ENCODE measurements around the gene EML1.

The EML1 gene

DNA sequence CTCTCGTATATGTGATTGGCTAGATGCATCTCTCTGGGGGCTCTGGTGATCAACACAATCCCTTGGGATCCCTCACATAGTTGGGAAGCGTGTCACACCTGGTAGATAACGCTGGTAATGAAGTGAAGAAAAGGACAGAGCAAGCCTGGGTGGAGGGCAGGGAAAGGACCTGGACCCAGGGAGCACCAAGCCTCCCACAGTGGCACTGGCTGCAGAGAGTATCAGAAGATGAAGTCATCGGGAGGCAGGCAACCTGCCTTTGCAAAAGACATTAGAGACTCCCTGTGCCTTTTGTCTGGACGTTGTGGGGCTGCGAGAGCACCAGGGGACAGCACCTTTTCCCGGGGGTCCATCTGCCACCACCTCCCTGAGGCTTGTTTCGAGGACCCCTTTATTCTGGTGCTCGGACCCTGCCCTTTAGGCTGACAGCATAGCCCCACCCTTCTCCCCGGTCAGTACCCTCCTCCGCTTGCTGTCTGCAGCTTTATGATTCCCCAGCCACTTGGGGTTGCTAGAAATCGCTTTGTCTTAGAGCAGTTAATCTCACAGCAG lies 116.4 kb downstream of the EML1 start:
- DNase-seq = no peak

GRCh38 chr14:99910337-99911309 lies 117.4 kb downstream of the EML1 start:
- DNase-seq = no peak

DNA sequence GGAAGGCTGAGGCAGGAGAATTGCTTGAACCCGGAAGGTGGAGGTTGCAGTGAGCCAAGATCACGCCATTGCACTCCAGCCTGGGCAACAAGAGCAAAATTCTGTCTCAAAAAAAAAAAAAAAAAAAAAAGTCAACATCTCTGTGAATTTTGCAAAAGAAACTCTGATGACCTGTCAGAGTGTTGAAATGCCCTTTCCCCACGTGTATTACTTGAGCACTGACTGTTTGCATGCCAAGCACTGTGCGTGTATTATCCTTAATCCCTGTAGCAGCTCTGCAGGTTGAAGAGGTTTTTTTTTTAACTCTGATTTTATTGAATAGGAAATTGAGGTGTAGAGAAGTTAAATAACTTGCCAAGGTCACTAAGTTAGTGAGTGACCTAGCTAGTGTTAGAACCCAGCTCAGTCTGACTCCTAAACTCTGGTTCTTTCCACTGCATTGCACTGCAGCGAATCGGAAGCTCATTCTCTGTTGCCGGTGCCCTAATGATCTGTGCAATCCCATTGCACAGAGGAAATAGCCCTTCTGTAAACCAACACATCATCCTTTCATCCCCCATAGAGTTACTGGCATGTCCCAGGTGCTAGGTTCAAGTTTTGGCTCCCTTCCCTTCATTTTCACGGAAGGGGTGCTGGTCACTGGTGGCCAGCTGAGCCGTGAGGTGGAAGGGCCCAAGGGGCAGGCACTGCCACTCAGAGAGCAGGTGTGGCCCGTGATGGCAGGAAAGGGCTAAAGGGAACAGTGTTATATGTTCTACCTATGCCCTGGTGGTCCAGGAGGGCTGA lies 122.3 kb downstream of the EML1 start:
- DNase-seq = no peak

DNA sequence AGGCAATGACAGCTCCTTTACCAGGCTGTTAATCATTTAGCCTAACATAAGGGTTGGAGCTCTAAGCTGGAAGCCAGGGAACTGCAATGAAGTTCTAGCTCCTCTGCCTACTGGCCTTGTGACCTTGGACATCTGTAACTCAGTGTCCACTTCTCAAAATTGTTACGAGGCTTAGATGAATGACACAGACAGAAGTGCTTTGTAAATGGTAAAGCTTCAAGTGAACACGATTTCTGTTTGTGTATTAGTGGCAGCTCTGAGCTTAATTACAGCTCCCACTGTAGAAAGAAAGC lies 122.8 kb downstream of the EML1 start:
- no peak for DNase-seq

GRCh38 chr14:99918781-99919180 lies 125.6 kb downstream of the EML1 start:
- DNase-seq = no peak

GRCh38 chr14:99921425-99921824 lies 128.2 kb downstream of the EML1 start:
- DNase-seq = no peak

GRCh38 chr14:99924379-99924778 lies 131.2 kb downstream of the EML1 start:
- DNase-seq = no peak

- no peak for DNase-seq
Observed at GRCh38 chr14:99925471-99925870, 132.3 kb downstream of the EML1 start.

DNA sequence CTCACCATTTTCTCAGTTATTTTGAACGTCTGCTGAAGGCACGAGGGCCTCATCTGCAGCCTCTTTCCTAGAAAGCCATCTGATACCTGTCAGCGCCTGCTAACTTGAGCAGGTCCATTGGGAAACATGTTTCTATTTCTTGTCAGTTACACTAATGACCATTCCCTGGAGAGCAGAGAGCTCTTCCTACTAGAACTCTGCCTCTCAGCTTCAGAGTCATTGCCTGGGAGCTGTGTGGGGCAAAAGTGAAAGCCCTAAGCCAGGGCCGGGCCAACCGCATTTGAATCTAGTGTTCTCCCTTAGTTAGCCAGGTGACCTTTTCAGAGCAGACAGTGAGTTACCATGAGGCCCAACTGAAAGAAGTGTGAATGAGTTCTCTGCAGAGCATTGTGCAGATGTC lies 135.8 kb downstream of the EML1 start:
- DNase-seq = no peak

DNA sequence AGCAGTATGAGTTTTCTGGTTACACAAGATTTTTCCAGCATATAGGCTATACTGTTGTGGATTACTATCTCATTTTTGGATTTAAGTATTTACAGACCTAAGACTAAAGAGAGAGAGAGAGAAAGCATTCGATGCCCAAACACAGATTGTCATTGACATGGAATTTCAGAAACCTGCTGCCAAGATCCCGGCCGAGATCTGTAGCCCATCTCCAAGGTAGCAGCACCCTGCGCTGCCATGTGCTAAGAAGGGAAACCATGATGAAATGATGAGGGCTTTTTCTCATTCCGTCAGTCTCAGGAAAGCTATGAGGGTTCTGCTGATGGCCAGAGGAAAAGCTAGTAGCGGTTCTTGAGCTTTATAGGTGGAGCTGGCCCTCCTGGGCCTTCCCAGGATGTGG lies 136.4 kb downstream of the EML1 start:
- DNase-seq = no peak

DNA sequence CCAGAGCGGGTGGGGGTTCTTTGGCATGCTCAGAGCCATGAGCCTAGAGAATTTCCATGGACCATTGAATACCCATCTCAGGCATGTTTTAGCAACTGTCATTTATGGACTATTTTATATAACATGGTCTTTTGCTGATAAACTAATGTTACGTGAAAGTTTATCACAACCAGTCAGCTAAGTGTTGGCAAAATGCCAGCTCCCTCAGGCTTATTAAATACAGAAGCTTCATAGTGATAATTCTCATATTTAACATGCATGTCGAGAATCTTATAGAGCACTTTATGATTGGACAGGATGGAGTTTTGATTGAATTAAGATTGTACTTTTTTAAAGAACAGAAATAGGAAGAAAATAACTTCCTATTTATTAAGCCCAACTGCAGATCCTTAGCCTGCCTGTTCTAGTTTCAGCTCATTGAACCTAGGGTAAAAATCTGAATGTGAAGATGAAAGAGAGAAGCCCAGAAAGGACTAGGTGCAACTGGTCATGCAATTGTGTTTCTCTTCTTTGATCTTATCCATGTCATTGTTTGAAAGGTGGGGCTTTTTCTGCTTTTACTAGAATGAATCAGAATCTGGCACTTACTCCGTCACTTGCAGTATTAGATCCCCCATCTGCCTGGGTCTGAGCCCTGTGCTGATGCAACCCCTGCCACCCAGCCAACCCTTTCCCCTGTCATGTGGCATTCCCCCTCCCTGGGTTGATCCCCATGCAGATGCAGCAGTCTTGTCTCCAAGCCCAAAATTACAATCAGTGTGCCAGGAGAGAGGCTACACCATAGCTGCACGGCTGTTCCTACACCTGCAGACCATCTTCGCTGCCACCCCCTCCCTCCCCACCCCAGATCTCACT lies 137.4 kb downstream of the EML1 start:
- no peak for DNase-seq

DNA sequence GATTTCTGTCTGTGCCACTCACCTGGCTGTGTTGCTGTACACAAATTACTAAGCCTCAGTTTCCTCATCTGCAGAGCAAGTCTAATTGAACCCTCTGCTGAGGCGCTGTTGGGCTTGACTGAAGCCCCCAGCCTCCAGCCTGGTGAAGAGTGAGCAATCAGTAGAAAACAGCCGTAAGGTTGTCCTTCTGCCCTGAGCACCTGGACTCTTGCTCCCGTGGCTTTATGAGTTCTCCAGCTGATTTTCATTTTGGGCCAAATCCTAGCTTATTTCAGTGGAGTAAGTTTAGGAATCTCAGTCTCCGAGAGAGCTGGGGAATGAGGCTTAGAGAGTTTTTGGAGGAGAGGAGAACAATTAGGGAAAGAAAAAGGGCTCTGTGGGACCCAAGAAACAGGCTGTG lies 138.1 kb downstream of the EML1 start:
- DNase-seq = no peak

DNA sequence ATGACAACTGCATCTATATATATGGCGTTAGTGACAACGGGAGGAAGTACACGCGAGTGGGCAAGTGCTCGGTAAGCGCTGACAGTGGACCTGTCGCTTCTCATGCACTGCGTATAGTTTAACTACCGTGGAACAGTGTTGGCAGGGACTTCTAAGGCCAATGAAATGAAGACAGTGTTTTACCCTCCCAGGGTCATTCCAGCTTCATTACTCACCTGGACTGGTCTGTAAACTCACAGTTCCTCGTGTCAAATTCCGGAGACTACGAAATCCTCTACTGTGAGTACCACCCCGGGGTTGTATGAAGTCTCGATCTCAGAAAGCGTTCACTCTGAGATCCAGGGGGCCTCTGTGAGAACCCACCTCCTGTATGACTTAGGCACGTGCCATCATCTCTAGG lies 142.8 kb downstream of the EML1 start:
- DNase-seq = no peak

- DNase-seq = no peak
Observed at GRCh38 chr14:99936738-99937474, 143.7 kb downstream of the EML1 start.

- DNase-seq = no peak
Observed at GRCh38 chr14:99937475-99938244, 144.4 kb downstream of the EML1 start.

DNA sequence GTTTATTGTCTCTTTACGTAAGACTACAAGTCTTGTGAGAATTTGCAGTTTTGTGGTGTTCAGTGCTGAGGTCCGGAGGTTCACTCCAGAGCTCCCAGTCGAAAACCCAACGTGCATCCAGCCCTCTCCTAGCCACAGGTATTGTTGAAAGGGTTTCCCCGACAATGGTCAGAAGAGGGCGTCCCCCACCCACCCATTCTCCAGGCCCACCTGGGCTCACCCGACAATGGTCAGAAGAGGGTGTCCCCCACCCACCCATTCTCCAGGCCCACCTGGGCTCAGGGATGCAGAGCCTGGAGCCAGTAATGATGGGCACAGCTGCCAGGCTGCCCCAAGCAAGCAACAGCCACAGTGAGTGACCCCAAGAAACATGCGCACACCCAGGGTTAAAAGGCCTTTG lies 145.2 kb downstream of the EML1 start:
- DNase-seq = no peak

DNA sequence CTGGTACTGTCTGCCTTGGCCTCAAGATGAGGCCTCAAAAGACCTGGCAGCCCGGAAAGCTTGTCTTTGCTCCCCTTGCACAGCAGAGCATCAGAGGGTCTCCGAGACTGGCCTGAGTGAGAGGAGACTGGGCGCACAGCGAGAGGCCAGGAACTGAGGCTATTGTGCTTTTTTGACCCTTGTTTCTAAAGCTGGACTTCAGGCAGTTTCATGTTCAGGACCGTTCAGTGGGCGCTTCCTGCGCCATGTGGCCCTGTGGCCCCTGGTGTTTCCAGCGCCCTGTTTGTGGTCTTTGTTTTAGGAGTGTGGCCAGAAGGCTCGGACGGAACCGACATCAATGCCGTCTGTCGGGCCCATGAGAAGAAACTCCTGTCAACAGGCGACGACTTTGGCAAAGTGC lies 145.7 kb downstream of the EML1 start:
- DNase-seq = no peak

- DNase-seq = no peak
Observed at GRCh38 chr14:99939421-99939820, 146.2 kb downstream of the EML1 start.

- DNase-seq = no peak
Observed at GRCh38 chr14:99940064-99940463, 146.9 kb downstream of the EML1 start.

DNA sequence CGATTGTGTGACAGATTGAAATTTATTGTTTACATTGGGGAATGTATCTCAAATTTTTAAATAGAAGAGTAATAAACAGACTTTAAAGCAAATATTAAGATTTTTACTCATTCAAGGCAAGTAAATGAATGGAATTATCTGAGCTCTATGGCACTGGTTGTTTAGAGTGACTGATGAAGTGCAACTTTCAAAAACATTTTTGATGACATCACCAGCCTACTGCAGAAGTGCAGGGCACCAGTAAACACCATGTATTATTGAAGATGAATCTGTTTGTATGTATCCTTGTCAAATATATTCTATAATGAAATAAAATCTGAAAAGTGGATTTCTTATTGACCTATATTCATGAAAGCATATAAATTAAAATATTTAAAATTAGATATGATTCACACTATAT lies 148.0 kb downstream of the EML1 start:
- no peak for DNase-seq

- DNase-seq = no peak
Observed at GRCh38 chr14:99943620-99944019, 150.4 kb downstream of the EML1 start.

All from GDM1 (cell line).